HG02970 (cell line): ENCODE measurements around the gene ZNF624.
"Not testable (repeated sequence)": the region's sequence is repeated elsewhere in the genome, so short reads cannot be mapped to it uniquely, and the experiment has no call there.

Experiments
- ATAC-seq: cut with Tn5 transposase; IDR thresholded peaks from one replicate; pipeline ENCODE4 v1.9.1; 2021; ENCODE audit warnings: mild to moderate bottlenecking, moderate library complexity, moderate number of reproducible peaks; ENCODE audit not compliant: unreplicated experiment, low FRiP score

Gene ZNF624

GRCh38 chr17:16653367-16654041, at the start of gene ZNF624:
Gene ZNF624, minus strand, starts transcription at chr17:16653850.
- peak; percentile 86 for ATAC-seq

- not testable (repeated sequence) for ATAC-seq
Measured at GRCh38 chr17:16697603-16698002, 44.0 kb upstream of the ZNF624 start.

- ATAC-seq = not testable (repeated sequence)
Measured at GRCh38 chr17:16690447-16690846, 36.8 kb upstream of the ZNF624 start.

GRCh38 chr17:16689731-16690281, 36.2 kb upstream of the ZNF624 start, which contains the start of gene CCDC144A:
Gene CCDC144A, plus strand, starts transcription at chr17:16690241. Its CDS starts 160 bp downstream, at chr17:16690401.
- not testable (repeated sequence) for ATAC-seq

GRCh38 chr17:16687151-16687550, 33.5 kb upstream of the ZNF624 start:
- not testable (repeated sequence) for ATAC-seq

- not testable (repeated sequence) for ATAC-seq
Measured at GRCh38 chr17:16686019-16686418, 32.4 kb upstream of the ZNF624 start.

GRCh38 chr17:16683290-16684138, 29.9 kb upstream of the ZNF624 start:
- not testable (repeated sequence) for ATAC-seq

GRCh38 chr17:16676676-16677268, 23.1 kb upstream of the ZNF624 start:
- no peak for ATAC-seq

GRCh38 chr17:16666907-16667636, 13.4 kb upstream of the ZNF624 start:
- ATAC-seq = not testable (repeated sequence)

GRCh38 chr17:16666553-16666906, 12.9 kb upstream of the ZNF624 start:
- not testable (repeated sequence) for ATAC-seq

GRCh38 chr17:16662936-16663335, 9.3 kb upstream of the ZNF624 start:
- ATAC-seq = no peak

- ATAC-seq = no peak
Measured at GRCh38 chr17:16661217-16661616, 7.6 kb upstream of the ZNF624 start.

GRCh38 chr17:16652847-16653366, 743 bp downstream of the ZNF624 start:
- no peak for ATAC-seq

- no peak for ATAC-seq
Measured at GRCh38 chr17:16652252-16652651, 1.4 kb downstream of the ZNF624 start.

GRCh38 chr17:16649585-16649984, 4.1 kb downstream of the ZNF624 start:
- no peak for ATAC-seq

GRCh38 chr17:16639438-16639837, 14.2 kb downstream of the ZNF624 start:
- ATAC-seq = no peak

- no peak for ATAC-seq
Measured at GRCh38 chr17:16623282-16623681, 30.4 kb downstream of the ZNF624 start.

- ATAC-seq = no peak
Measured at GRCh38 chr17:16622540-16623277, 30.9 kb downstream of the ZNF624 start.

GRCh38 chr17:16617481-16618060, 36.1 kb downstream of the ZNF624 start:
- ATAC-seq = no peak
